K562 (cell line): ENCODE measurements around the gene POLR3K. TPM values are rescaled to one million over a fixed set of nuclear protein-coding genes. Genes with fewer than 3 reads are reported as not detected.

ENCODE experiments used
- ATAC-seq: fragments of 200-7000 bp; cut with Tn5 transposase; 3 replicates; pipeline ENCODE4 v1.9.1; 2020; ENCODE audit warnings: moderate library complexity
- BruUV-seq: library from RNA; stranded (reverse); fragments of 400-500 nt; replicated peaks from 2 replicates; lab custom pipeline; 2021; lab: Mats Ljungman, UMichigan
- CTCF ChIA-PET: fragments of 300-600 bp; formaldehyde crosslinking; extraction: SDS; loops from one replicate; lab custom pipeline; 2021; ENCODE audit warnings: low intra/inter-chr PET ratio; lab: Yijun Ruan, JAX
- POLR2A ChIA-PET: fragments of 300-600, 350-650 bp; sonication (Branson Sonifier 250); formaldehyde crosslinking; extraction: SDS; loops from one replicate; lab custom pipeline; 2021; ENCODE audit warnings: antibody characterized with exemption, inconsistent platforms; lab: Yijun Ruan, JAX
- DNase-seq, 4 experiments: peaks; one replicate each; pipeline versions ENCODE4 v3.0.0 to v3.0.0-alpha.2; 2011 to 2018; ENCODE audit warnings: low spot score in 3 of 4, mixed read lengths in 3 of 4; ENCODE audit errors: extremely low read depth in 1 of 4
- FAIRE-seq: peaks from 2 replicates; lab custom pipeline; 2011; peaks lifted over from hg19 to GRCh38; lab: Jason Lieb, UNC
- H2AFZ ChIP-seq: 2 replicates; pipeline ENCODE4 v1.6.0; 2011; ENCODE audit warnings: low read depth, low read length, control low read depth, inconsistent platforms
- H3K27ac ChIP-seq: fragments of 200-600 bp; 3 replicates; pipeline ENCODE4 v1.8.0; 2011; ENCODE audit warnings: low read depth, mild to moderate bottlenecking, control low read depth, inconsistent platforms, low read length, moderate library complexity, mixed read lengths; ENCODE audit errors: extremely low read depth
- H3K27me3 ChIP-seq, 2 experiments: fragments of 300-600 bp in 1 of 2; 2 replicates in 1 of 2; 3 replicates in 1 of 2; pipeline versions ENCODE4 v1.6.0 to v1.8.0; 2011; ENCODE audit warnings: inconsistent platforms in 2 of 2, low read length in 2 of 2, mild to moderate bottlenecking in 1 of 2, mixed read lengths in 1 of 2, moderate library complexity in 1 of 2; ENCODE audit not compliant: control insufficient read depth in 2 of 2, insufficient read depth in 2 of 2
- H3K36me3 ChIP-seq: fragments of 300-600 bp; 3 replicates; pipeline ENCODE4 v1.8.0; 2011; ENCODE audit warnings: mild to moderate bottlenecking, low read length, inconsistent platforms; ENCODE audit not compliant: control insufficient read depth, insufficient read depth
- H3K4me1 ChIP-seq, 2 experiments: fragments of 200-600 bp in 1 of 2; replicated peaks in 1 of 2; 2 replicates in 1 of 2; 3 replicates in 1 of 2; pipeline versions ENCODE4 v1.5.1 to v1.8.0; 2011; ENCODE audit warnings: inconsistent platforms in 2 of 2, low read length in 2 of 2, mild to moderate bottlenecking in 1 of 2, mixed read lengths in 1 of 2, moderate library complexity in 1 of 2; ENCODE audit not compliant: control insufficient read depth in 2 of 2, insufficient read depth in 2 of 2
- H3K4me2 ChIP-seq: 2 replicates; pipeline ENCODE4 v1.6.1; 2011; ENCODE audit warnings: low read length, control low read depth, inconsistent platforms, mixed read lengths; ENCODE audit not compliant: insufficient read depth
- H3K4me3 ChIP-seq: fragments of 200-600 bp; sonication (generic), shearing (Covaris generic); 2 replicates; pipeline ENCODE4 v1.5.1; 2016; ENCODE audit warnings: control low read depth, inconsistent platforms
- H3K79me2 ChIP-seq: fragments of 200-600 bp; 3 replicates; pipeline ENCODE4 v1.8.0; 2011; ENCODE audit warnings: low read length, inconsistent platforms; ENCODE audit not compliant: control insufficient read depth, insufficient read depth
- H3K9ac ChIP-seq, 2 experiments: 2 replicates each; pipeline versions ENCODE4 v1.6.0 to v1.6.1; 2011; ENCODE audit warnings: low read depth in 2 of 2, low read length in 2 of 2, control low read depth in 1 of 2, inconsistent platforms in 1 of 2, mild to moderate bottlenecking in 1 of 2, mixed read lengths in 1 of 2; ENCODE audit not compliant: insufficient read depth in 1 of 2
- H3K9me1 ChIP-seq: one replicate; pipeline ENCODE4 v1.6.0; 2011; ENCODE audit warnings: inconsistent platforms, mild to moderate bottlenecking, low read length, moderate library complexity; ENCODE audit not compliant: control insufficient read depth, insufficient read depth
- H3K9me3 ChIP-seq: replicated peaks from 2 replicates; pipeline ENCODE4 v1.5.1; 2011; ENCODE audit warnings: low read depth, low read length, inconsistent platforms; ENCODE audit not compliant: control insufficient read depth, insufficient read depth
- H4K20me1 ChIP-seq: replicated peaks from 2 replicates; pipeline ENCODE4 v1.6.1; 2011; ENCODE audit warnings: low read length, inconsistent platforms, mixed read lengths; ENCODE audit not compliant: control insufficient read depth, insufficient read depth
- FOS ChIP-seq: IDR thresholded peaks from 3 replicates; pipeline ENCODE4 v1.6.1; 2011; ENCODE audit not compliant: insufficient read length; ENCODE audit errors: extremely low read depth
- GTF2B ChIP-seq: IDR thresholded peaks from 2 replicates; pipeline ENCODE4 v1.6.1; 2011; ENCODE audit not compliant: insufficient read length; ENCODE audit errors: extremely low read depth
- GTF2F1 ChIP-seq: IDR thresholded peaks from 2 replicates; pipeline ENCODE4 v1.6.1; 2011; ENCODE audit warnings: low read depth, low read length, improper control_type of control experiment
- HDAC2 ChIP-seq: fragments of 450-650 bp; IDR thresholded peaks from 2 replicates; pipeline ENCODE4 v1.6.1; 2016; ENCODE audit warnings: mild to moderate bottlenecking
- IRF1 ChIP-seq: sonication (generic); formaldehyde crosslinking; IDR thresholded peaks from 2 replicates; pipeline ENCODE4 v1.8.0; 2022; ENCODE audit warnings: missing genetic modification reagents, mild to moderate bottlenecking, borderline replicate concordance
- KLF6 ChIP-seq: fragments of 250-450 bp; sonication (Bioruptor Pico); IDR thresholded peaks from 2 replicates; pipeline ENCODE4 v1.4.0; 2020; ENCODE audit warnings: mild to moderate bottlenecking, moderate library complexity, borderline replicate concordance
- SRF ChIP-seq, 2 experiments: fragments of 250-450, 450-650 bp in 1 of 2; sonication (Bioruptor Pico) in 1 of 2; sonication (generic) in 1 of 2; formaldehyde crosslinking; IDR thresholded peaks; 2 replicates each; pipeline versions ENCODE4 v1.5.0 to v1.5.1; 2020 to 2022; ENCODE audit warnings: mild to moderate bottlenecking in 1 of 2, missing genetic modification reagents in 1 of 2
- TCFL5 ChIP-seq: fragments of 250-450 bp; sonication (Bioruptor Pico); conservative IDR thresholded peaks from 2 replicates; pipeline ENCODE4 v1.6.1; 2021; ENCODE audit warnings: mild to moderate bottlenecking, moderate library complexity, matching md5 sums
- U2AF1 ChIP-seq: fragments of 200-400 bp; formaldehyde crosslinking; optimal IDR thresholded peaks from 2 replicates; pipeline ENCODE3; 2017; ENCODE audit warnings: mild to moderate bottlenecking, low read depth, low read length, moderate library complexity
- YBX1 ChIP-seq: fragments of 450-650 bp; IDR thresholded peaks from 2 replicates; pipeline ENCODE4 v1.7.1; 2016; ENCODE audit warnings: mild to moderate bottlenecking
- ZNF609 ChIP-seq: sonication (generic); formaldehyde crosslinking; IDR thresholded peaks from 2 replicates; pipeline ENCODE4 v1.8.1; 2023; ENCODE audit warnings: missing genetic modification reagents, mild to moderate bottlenecking, borderline replicate concordance
- ZNF639 ChIP-seq, 2 experiments: fragments of 200-800 bp in 1 of 2; sonication (Bioruptor generic) in 1 of 2; sonication (generic) in 1 of 2; formaldehyde crosslinking in 1 of 2; IDR thresholded peaks in 1 of 2; conservative IDR thresholded peaks in 1 of 2; 2 replicates each; pipeline versions ENCODE4 v1.5.0 to v1.6.1; 2016 to 2020; ENCODE audit warnings: missing compliant biosample characterization in 1 of 2, missing genetic modification characterization in 1 of 2, missing genetic modification reagents in 1 of 2
- ZNF668 ChIP-seq: fragments of 250-450 bp; sonication (Bioruptor Pico); IDR thresholded peaks from 2 replicates; pipeline ENCODE4 v1.8.0; 2022; ENCODE audit warnings: mild to moderate bottlenecking, inconsistent platforms
- WGBS: fragments of 100-300 bp; shearing (Covaris generic); methylation state at CpG from one replicate; pipeline ENCODE4 v1.1.6; 2016; ENCODE audit warnings: low coverage, mixed read lengths; ENCODE audit not compliant: insufficient coverage; ENCODE audit errors: missing lambda C conversion rate; 5-methylcytosine and 5-hydroxymethylcytosine counted together
- in situ Hi-C: fragments of 300-500 bp; cut with MboI; formaldehyde crosslinking; loops from 4 replicates; pipeline ENCODE4 v1.15.0; 2018; ENCODE audit warnings: inconsistent platforms, mixed read lengths
- intact Hi-C: fragments of 100-400 bp; cut with micrococcal nuclease; formaldehyde crosslinking; loops from 2 replicates; pipeline ENCODE4 v1.14.2; 2022
- polyA plus RNA-seq, 8 experiments: library from polyadenylated mRNA; depleted of rRNA in 4 of 8; stranded (reverse) in 5 of 8; unstranded in 3 of 8; fragments of >200 nt; fragmentation: Nextera tagmentation in 2 of 8; fragmentation: Illumina TruSeq in 1 of 8; extraction: Ambion mirVana in 2 of 8; extraction: Trizol in 1 of 8; gene quantifications; 2 replicates each; pipeline versions ENCODE4 v1.2.1 to v1.2.3, GENCODE V29; 2011 to 2014; ENCODE audit warnings: inconsistent platforms in 1 of 8, missing spikeins in 1 of 8
- total RNA-seq, 7 experiments: library from RNA; depleted of rRNA in 6 of 7; stranded (reverse); fragments of >200 nt in 6 of 7; fragmentation: Illumina TruSeq in 2 of 7; extraction: Trizol in 2 of 7; gene quantifications; 2 replicates each; pipeline versions ENCODE4 v1.2.1 to v1.2.3, GENCODE V29; 2011 to 2021; ENCODE audit warnings: low replicate concordance in 1 of 7

Gene POLR3K
- total and polyA plus RNA-seq, 9 of the 15 experiments (the other 6 are each of a cell fraction or from before 2014, with no cell fraction given), result 42.1 to 315 (median 86.7) TPM

GRCh38 chr16:97822-98221, 44.4 kb upstream of the POLR3K start:
- H3K4me2 ChIP-seq, result no peak overlapping the region
- H3K79me2 ChIP-seq, result no peaks in the 10 kb centered on the region
- no peak overlapping the region for H3K27ac ChIP-seq
- no peaks in the 10 kb centered on the region for H4K20me1 ChIP-seq
- H2AFZ ChIP-seq, result no peak overlapping the region
- no peak overlapping the region for H3K4me3 ChIP-seq
- ATAC-seq, result no peak
- H3K9me3 ChIP-seq, result no peaks in the 10 kb centered on the region
- FAIRE-seq, result no peak
- in situ Hi-C loops, result no loop called here
- H3K27me3 ChIP-seq, result no peaks in the 10 kb centered on the region
- peaks cover 38% of the 10 kb centered on the region; the same call in 2 of the 3 replicates for H3K36me3 ChIP-seq
- no peaks in the 10 kb centered on the region for H3K9me1 ChIP-seq
- WGBS, result 95% methylated on average over 8 of the region's 8 CpGs
- ChIA-PET CTCF (interaction anchor here (2.3 to 5.2 kb wide), 2 partner anchors 31 to 83 kb away, joined by 27 to 125 read pairs; partner anchors contain the start of gene HBQ1), POLR2A (interaction anchor here (1.9 to 2.4 kb wide), 4 partner anchors 9 to 80 kb away, joined by 7 to 12 read pairs (median 10); no protein-coding TSS in a partner anchor)
- no TSS peak for BruUV-seq
- intact Hi-C loops, result loop anchor here (1.0 kb wide), 1 partner anchor 33 kb away; no protein-coding TSS in a partner anchor
- H3K4me1 ChIP-seq, result peaks cover 8 to 52% of the 10 kb centered on the region in 2 experiments; a peak in 4 of 5 replicates
- DNase-seq, result no peak
- H3K9ac ChIP-seq, result no peak overlapping the region; a peak in 2 of 4 replicates
- TF ChIP-seq TCFL5 (CRISPR knock-in tag), result no peak
- TF ChIP-seq ZNF639 (CRISPR knock-in tag; conservative IDR thresholded peaks at IDR 0.05 in 1 of 2, IDR thresholded peaks at IDR 0.05 in 1 of 2), result no peak
- TF ChIP-seq GTF2B, result no peak
- no peak for TF ChIP-seq ZNF609 (CRISPR knock-in tag)
- TF ChIP-seq IRF1 (CRISPR knock-in tag), result no peak
- TF ChIP-seq YBX1, result no peak
- no peak for TF ChIP-seq HDAC2
- TF ChIP-seq GTF2F1, result no peak
- TF ChIP-seq SRF (CRISPR knock-in tag; IDR thresholded peaks at IDR 0.05), result no peak
- TF ChIP-seq U2AF1, result no peak
- no peak for TF ChIP-seq KLF6 (CRISPR knock-in tag)
- no peak for TF ChIP-seq ZNF668 (CRISPR knock-in tag)
- TF ChIP-seq FOS, result no peak
